Activated CD8-positive, alpha-beta T cell treated with anti-CD3 and anti-CD28 coated beads, Interleukin-2, amount 10 ng/mL, durations not matched to agents 7 days and 5 days (primary cell): ENCODE measurements around the gene RBFOX2. TPM values are rescaled to one million over a fixed set of nuclear protein-coding genes. Genes with fewer than 3 reads are reported as not detected.

Experiments used
- ATAC-seq: fragments of 150-1000 bp; cut with Tn5 transposase; one replicate; pipeline ENCODE4 v1.10.0; 2021; ENCODE audit warnings: moderate library complexity
- CTCF ChIA-PET: fragments of 350-600 bp; sonication (Branson Sonifier 250); formaldehyde crosslinking; loops from one replicate; lab custom pipeline; 2021; ENCODE audit warnings: antibody characterized with exemption; lab: Charles Lee
- POLR2A ChIA-PET: fragments of 350-600 bp; sonication (Branson Sonifier 250); formaldehyde crosslinking; loops from one replicate; lab custom pipeline; 2021; ENCODE audit warnings: antibody characterized with exemption; lab: Charles Lee
- DNase-seq: peaks from one replicate; pipeline ENCODE4 v3.0.0-alpha.2; 2020
- H3K27ac Mint-ChIP-seq: one replicate; pipeline ENCODE4 v1.8.0; 2021; ENCODE audit warnings: mild to moderate bottlenecking, mixed read lengths
- H3K27me3 Mint-ChIP-seq: one replicate; pipeline ENCODE4 v1.8.0; 2021; ENCODE audit warnings: low read depth, mixed read lengths
- H3K36me3 Mint-ChIP-seq: one replicate; pipeline ENCODE4 v1.8.0; 2021; ENCODE audit warnings: low read depth, mixed read lengths
- H3K4me1 Mint-ChIP-seq: one replicate; pipeline ENCODE4 v1.8.0; 2021; ENCODE audit warnings: low read depth, mixed read lengths
- H3K4me3 Mint-ChIP-seq: one replicate; pipeline ENCODE4 v1.8.0; 2021; ENCODE audit warnings: mild to moderate bottlenecking, mixed read lengths
- H3K9me3 Mint-ChIP-seq: one replicate; pipeline ENCODE4 v1.8.0; 2022; ENCODE audit warnings: mixed read lengths; ENCODE audit not compliant: insufficient read depth
- total RNA-seq, 2 experiments: library from RNA; stranded (reverse); gene quantifications; one replicate each; pipeline ENCODE4 v1.2.3, GENCODE V29; 2021

The RBFOX2 gene
- total RNA-seq, 2 experiments from 2014 or later, result 0.03 to 0.37 TPM

DNA sequence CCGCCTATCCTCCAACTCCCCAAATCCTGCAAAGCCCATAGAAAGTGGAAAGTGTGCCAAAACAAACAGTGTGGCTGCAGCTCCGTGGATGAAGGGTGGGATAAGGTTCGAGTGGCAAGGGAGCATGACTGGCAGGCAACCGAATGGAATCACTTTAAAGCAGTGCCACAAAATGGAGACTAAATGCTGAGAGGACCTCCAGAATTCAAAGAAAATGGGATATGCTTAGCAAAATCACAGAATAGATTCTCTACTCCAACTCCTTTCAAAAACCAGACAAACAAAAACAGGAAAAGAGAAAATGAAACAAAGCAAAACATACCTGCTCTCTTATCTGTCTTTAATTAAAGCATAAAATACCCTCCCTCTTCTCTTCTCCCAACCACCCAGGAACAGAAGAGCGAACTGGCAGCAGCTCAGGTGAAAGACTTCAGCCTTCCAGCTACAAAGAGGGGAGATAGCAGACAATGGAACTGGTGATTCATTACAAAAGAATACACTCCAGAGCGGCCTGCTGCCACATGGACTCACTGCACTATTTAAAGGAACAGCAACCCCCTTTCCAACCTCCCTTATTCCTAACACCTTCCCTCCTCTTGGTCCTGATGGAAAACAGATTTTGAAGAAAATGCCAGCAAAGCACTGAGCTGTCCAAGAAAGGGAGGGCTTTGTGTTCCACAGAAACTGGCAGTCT is 192.5 kb downstream of the RBFOX2 start:
- Mint-ChIP-seq H3K4me3 (no peak overlapping the region), H3K9me3 (no peaks in the 10 kb centered on the region), H3K4me1 (no peaks in the 10 kb centered on the region), H3K27ac (no peak overlapping the region), H3K36me3 (no peaks in the 10 kb centered on the region), H3K27me3 (peaks cover 34% of the 10 kb centered on the region)
- DNase-seq, result no peak
- ChIA-PET CTCF (interaction anchor here (1.6 kb wide), 1 partner anchor 14 kb away, joined by 3 read pairs; no protein-coding TSS in a partner anchor), POLR2A (interaction anchor here (0.7 kb wide), 1 partner anchor 18 kb away, joined by 3 read pairs; no protein-coding TSS in a partner anchor)
- ATAC-seq, result no peak

DNA sequence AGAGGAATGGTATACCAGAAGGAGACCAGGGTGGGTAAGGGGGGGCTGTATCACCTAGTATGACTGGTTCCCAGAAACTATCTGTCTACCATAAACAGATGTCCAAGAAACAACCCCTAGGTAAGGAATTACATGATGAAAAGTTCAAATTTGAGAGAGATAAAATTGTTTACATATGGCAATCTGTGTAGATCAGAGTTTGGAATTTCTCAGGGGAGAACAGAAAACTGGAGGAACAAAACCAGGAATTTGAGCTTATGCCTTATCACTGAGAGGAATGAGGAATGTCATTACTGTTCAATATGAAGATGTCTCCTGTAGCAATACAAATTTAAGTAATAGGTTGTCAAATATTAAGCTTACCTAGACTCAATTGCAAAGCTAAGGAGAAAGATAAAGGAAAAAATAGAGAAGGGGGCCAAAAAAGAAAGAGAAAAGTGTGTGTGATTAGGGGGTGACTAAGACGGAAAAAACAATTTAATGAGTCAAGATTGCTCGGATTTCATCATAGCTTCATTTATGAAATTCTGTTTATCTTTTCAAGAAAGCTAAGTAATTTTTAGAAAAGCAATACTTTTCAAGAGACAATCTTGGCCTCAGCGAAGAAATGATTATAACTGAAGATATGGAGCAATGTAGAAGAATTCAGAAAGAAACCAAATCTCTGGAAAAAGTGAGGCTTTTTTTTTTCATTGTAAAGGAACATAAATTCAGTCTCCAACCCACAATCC is 193.2 kb downstream of the RBFOX2 start:
- H3K27me3 Mint-ChIP-seq, result peaks cover 34% of the 10 kb centered on the region
- CTCF ChIA-PET, result interaction anchor here (1.6 kb wide), 1 partner anchor 14 kb away, joined by 3 read pairs; no protein-coding TSS in a partner anchor
- no peak overlapping the region for H3K4me3 Mint-ChIP-seq
- DNase-seq, result no peak
- H3K36me3 Mint-ChIP-seq, result no peaks in the 10 kb centered on the region
- no peaks in the 10 kb centered on the region for H3K9me3 Mint-ChIP-seq
- POLR2A ChIA-PET, result interaction anchor here (0.7 kb wide), 1 partner anchor 18 kb away, joined by 3 read pairs; no protein-coding TSS in a partner anchor
- ATAC-seq, result no peak
- H3K4me1 Mint-ChIP-seq, result no peaks in the 10 kb centered on the region
- no peak overlapping the region for H3K27ac Mint-ChIP-seq

DNA sequence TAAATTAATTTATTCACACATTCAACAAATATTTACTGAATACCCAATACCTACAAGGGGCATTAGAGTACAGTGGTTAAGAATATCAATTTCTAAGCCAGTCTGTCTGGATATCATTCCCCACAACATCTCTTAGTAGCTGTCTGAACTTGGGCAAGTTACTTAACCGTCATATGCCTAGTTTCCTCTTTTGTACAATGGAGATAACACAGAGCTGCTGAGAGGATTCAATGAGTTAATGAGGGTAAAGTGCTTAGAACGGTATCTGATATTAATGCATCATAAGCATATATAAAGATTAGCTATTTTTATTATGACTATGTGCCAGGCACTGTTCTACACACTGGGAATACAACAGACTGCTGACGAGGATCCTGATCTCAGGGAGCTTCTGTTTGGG is 194.6 kb downstream of the RBFOX2 start:
- Mint-ChIP-seq H3K36me3 (no peaks in the 10 kb centered on the region), H3K9me3 (no peaks in the 10 kb centered on the region), H3K4me3 (no peak overlapping the region), H3K27me3 (peaks cover 24% of the 10 kb centered on the region), H3K27ac (no peak overlapping the region), H3K4me1 (no peaks in the 10 kb centered on the region)
- POLR2A ChIA-PET, result no interaction called here
- ATAC-seq, result no peak
- no peak for DNase-seq
- CTCF ChIA-PET, result no interaction called here

DNA sequence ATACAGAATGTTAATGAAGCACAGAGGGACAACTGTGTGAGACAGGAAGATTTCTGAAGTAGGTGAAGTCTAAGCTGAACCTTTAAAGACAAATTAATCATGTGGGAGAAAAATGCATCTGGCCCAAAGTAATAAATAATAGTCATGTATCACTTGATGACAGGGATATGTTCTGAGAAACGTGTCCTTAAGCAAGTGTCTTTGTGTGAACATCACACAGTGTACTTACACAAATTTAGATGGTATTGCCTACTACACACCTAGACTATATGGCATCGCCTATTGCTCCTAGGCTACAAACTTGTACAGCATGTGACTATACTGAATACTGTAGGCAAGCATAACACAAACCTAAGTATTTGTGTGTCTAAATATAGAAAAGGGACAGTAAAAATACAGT is 198.3 kb downstream of the RBFOX2 start:
- Mint-ChIP-seq H3K4me3 (no peak overlapping the region), H3K27ac (no peak overlapping the region), H3K36me3 (no peaks in the 10 kb centered on the region), H3K27me3 (peaks cover 15% of the 10 kb centered on the region), H3K9me3 (no peaks in the 10 kb centered on the region), H3K4me1 (no peaks in the 10 kb centered on the region)
- ATAC-seq, result no peak
- CTCF ChIA-PET, result no interaction called here
- no peak for DNase-seq
- POLR2A ChIA-PET, result no interaction called here

DNA sequence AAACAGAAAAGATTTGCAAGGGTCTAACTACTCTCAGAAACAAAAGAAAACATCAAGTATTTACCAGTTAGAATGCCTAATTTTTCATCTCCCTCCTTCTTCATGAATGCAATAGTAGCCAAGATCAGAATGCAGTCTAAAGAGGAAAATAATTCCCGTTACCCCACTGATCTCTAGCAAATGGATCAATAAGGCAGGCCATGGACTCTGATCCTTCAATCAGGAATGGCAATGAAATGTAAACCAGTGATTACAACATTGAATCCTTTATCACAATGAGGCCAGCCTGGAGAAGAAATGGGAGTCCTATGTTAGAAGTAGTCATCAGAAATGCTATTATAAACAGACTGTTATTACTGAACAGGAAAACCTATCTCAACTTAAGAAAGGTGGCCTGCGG is 204.4 kb downstream of the RBFOX2 start:
- no peak for DNase-seq
- ChIA-PET CTCF (no interaction called here), POLR2A (no interaction called here)
- Mint-ChIP-seq H3K4me3 (no peak overlapping the region), H3K9me3 (no peaks in the 10 kb centered on the region), H3K36me3 (no peaks in the 10 kb centered on the region), H3K4me1 (peaks cover 3% of the 10 kb centered on the region), H3K27me3 (peaks cover 6% of the 10 kb centered on the region), H3K27ac (no peak overlapping the region)
- ATAC-seq, result no peak

DNA sequence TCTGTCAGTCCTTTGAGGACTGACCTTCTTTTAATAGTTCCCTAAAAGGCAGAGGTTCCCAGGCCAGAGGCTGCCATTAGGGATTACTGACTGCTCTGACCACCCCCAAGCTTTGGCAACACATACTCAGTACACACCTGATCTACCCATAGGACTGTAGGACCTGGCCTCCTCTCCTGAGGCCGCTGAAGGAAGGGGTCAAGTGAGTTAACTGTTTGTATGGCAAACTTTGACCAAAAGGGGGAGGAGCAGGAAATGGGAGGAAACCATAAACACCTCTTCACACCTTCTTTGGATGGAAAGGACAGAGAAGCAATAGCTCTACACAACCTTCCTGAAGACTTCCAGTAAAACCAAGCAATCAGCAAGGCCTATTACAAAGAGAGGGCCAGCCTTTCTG is 207.0 kb downstream of the RBFOX2 start:
- Mint-ChIP-seq H3K27ac (no peak overlapping the region), H3K4me3 (no peak overlapping the region), H3K9me3 (no peaks in the 10 kb centered on the region), H3K36me3 (no peaks in the 10 kb centered on the region), H3K4me1 (peaks cover 3% of the 10 kb centered on the region), H3K27me3 (peaks cover 6% of the 10 kb centered on the region)
- CTCF ChIA-PET, result interaction anchor here (1.0 kb wide), 1 partner anchor 14 kb away, joined by 3 read pairs; no protein-coding TSS in a partner anchor
- no peak for DNase-seq
- no peak for ATAC-seq
- POLR2A ChIA-PET, result no interaction called here

DNA sequence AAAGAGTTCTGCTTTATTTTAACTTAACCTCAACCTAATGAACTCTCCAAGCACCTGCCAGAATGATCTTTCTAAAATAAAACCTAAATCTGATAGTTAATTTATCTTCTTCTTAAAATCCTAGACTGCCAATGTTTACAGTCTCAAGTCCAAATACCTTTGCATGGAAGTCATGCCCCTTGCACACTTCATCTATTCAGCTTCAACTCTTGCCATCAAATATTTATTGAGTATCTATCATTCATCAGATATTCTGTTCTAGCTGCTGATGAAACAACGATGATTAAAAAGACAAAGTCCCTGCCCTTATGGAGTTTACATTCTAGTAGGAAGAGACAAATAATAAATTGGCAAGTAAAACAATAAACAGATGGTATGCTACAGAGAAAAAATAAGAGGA is 209.2 kb downstream of the RBFOX2 start:
- ATAC-seq, result no peak
- Mint-ChIP-seq H3K27me3 (peaks cover 10% of the 10 kb centered on the region), H3K27ac (no peak overlapping the region), H3K9me3 (no peaks in the 10 kb centered on the region), H3K36me3 (no peaks in the 10 kb centered on the region), H3K4me3 (no peak overlapping the region), H3K4me1 (peaks cover 3% of the 10 kb centered on the region)
- POLR2A ChIA-PET, result interaction anchor here (0.5 kb wide), 1 partner anchor 55 kb away, joined by 3 read pairs; no protein-coding TSS in a partner anchor
- CTCF ChIA-PET, result no interaction called here
- no peak for DNase-seq

DNA sequence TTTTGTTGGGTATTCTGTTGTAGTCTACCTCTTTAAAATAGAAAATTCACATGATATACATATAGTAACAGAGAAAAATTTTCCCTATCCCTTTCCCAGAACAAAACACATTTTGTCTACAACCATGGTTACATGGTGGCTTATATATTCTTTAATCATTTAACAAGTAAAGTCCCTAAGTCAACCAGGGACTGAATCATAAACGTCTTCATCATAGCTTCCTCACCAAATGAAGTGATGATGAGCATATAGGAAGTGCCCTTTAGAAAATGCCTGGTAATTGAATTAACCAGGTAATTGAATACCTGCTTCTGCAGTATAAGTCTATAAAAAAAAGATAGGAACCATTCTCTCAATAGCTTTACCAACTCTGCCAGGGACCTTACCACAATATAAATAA is 209.7 kb downstream of the RBFOX2 start:
- CTCF ChIA-PET, result no interaction called here

DNA sequence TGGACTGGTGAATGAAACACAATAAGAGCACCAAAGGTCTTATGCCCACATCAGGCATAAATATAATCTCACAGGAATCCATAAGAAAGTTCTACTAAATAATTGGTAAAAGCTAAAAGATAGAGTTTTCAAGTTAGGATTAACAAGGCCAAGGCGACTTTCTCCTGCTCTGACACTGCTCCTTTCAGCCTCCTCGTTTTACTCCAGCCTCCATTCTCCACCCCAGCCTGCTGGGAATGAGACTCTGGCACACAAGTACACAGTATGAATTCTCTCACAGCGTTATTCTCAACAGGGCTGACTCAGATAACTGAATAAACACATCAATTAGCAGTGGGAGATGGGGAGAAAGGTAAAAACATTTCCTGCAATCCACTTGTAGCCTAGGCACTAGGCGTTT is 216.0 kb downstream of the RBFOX2 start:
- ATAC-seq (no peak), DNase-seq (no peak)
- ChIA-PET POLR2A (no interaction called here), CTCF (no interaction called here)
- Mint-ChIP-seq H3K36me3 (no peaks in the 10 kb centered on the region), H3K4me1 (no peaks in the 10 kb centered on the region), H3K27me3 (peaks cover 4% of the 10 kb centered on the region), H3K27ac (no peak overlapping the region), H3K4me3 (no peak overlapping the region), H3K9me3 (no peaks in the 10 kb centered on the region)

More for the DNA sequence above, 209.7 kb downstream of the RBFOX2 start:
- no peaks in the 10 kb centered on the region for H3K36me3 Mint-ChIP-seq
- no peaks in the 10 kb centered on the region for H3K9me3 Mint-ChIP-seq
- H3K4me3 Mint-ChIP-seq, result no peak overlapping the region
- H3K4me1 Mint-ChIP-seq, result peaks cover 3% of the 10 kb centered on the region
- peaks cover 10% of the 10 kb centered on the region for H3K27me3 Mint-ChIP-seq
- POLR2A ChIA-PET, result no interaction called here
- no peak overlapping the region for H3K27ac Mint-ChIP-seq
- ATAC-seq, result no peak
- no peak for DNase-seq

DNA sequence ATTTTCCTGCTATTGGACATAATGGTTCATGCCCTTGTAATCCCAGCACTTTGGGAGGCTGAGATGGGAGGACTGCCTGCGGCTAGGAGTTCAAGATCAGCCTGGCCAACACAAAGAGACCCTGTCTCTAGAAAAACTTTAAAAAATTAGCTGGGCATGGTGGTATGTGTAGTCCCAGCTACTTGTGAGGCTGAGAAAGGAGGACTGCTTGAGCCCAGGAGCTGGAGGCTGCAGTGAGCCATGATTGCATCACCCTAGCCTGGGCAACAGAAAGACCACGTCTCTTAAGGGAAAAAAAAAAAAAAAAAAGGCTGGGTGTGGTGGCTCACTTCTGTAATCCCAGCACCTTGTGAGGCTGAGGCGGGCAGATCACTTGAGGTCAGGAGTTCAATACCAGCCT is 217.0 kb downstream of the RBFOX2 start:
- DNase-seq (no peak), ATAC-seq (no peak)
- Mint-ChIP-seq H3K27ac (no peak overlapping the region), H3K4me1 (no peaks in the 10 kb centered on the region), H3K36me3 (no peaks in the 10 kb centered on the region), H3K4me3 (no peak overlapping the region), H3K9me3 (no peaks in the 10 kb centered on the region), H3K27me3 (peaks cover 4% of the 10 kb centered on the region)
- POLR2A ChIA-PET, result no interaction called here
- CTCF ChIA-PET, result no interaction called here

DNA sequence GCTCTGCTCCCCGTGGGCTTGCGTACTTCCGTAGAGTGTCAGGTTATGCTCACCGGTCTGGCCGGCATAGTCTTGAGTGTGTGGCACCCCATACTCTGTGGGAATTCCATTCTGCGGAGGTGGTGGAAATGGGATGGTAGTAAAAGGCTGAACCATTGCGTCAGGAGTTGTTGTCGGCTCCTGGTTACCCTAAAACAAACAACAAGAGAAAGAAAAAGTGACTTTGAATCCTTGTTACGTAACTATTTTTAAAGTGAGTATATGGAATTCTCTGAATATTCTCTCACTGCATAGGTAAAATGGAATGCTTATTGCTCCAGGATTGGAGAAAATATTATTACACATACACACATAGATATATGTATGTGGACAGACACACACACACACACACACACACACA is 218.8 kb downstream of the RBFOX2 start:
- no peaks in the 10 kb centered on the region for H3K4me1 Mint-ChIP-seq
- ATAC-seq (no peak), DNase-seq (no peak)
- H3K27ac Mint-ChIP-seq, result no peak overlapping the region
- no peaks in the 10 kb centered on the region for H3K9me3 Mint-ChIP-seq
- CTCF ChIA-PET, result no interaction called here
- POLR2A ChIA-PET, result no interaction called here
- H3K27me3 Mint-ChIP-seq, result peaks cover 1% of the 10 kb centered on the region
- no peaks in the 10 kb centered on the region for H3K36me3 Mint-ChIP-seq
- H3K4me3 Mint-ChIP-seq, result no peak overlapping the region

DNA sequence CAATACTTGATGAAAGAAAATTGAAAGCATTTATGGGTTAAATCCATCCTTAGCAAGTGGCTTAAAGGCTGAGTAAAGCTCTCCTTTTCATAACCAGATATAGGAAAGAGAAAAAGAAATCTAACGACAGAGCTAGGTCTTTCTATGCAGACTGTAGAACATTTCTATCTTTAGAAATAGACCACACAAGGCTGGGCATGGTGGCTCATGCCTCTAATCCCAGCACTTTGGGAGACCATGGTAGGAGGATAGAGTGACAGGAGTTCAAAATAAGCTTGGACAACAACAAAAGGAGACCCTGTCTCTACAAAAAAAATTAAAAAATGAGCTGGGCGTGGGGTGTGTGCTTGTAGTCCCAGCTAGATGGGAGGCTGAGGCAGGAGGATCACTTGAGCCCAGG is 220.2 kb downstream of the RBFOX2 start:
- CTCF ChIA-PET, result no interaction called here
- H3K4me1 Mint-ChIP-seq, result no peaks in the 10 kb centered on the region

More for the DNA sequence above, 220.2 kb downstream of the RBFOX2 start:
- no peak for ATAC-seq
- DNase-seq, result no peak
- no peaks in the 10 kb centered on the region for H3K36me3 Mint-ChIP-seq
- H3K9me3 Mint-ChIP-seq, result no peaks in the 10 kb centered on the region
- H3K4me3 Mint-ChIP-seq, result no peak overlapping the region
- no peak overlapping the region for H3K27ac Mint-ChIP-seq
- H3K27me3 Mint-ChIP-seq, result no peaks in the 10 kb centered on the region
- POLR2A ChIA-PET, result no interaction called here
